SK-N-SH treated with all-trans-retinoic acid at 6 μM for 48 hours (cell line): ENCODE results near the gene FHL1.

ENCODE experiments used
- ATAC-seq: fragments of 200-7000 bp; cut with Tn5 transposase; 3 replicates; pipeline ENCODE4 v1.9.1; 2020; ENCODE audit warnings: mild to moderate bottlenecking, moderate library complexity
- ARNTL ChIP-seq: fragments of 450-650 bp; formaldehyde crosslinking; IDR thresholded peaks from 2 replicates; pipeline ENCODE4 v1.5.0; 2020; ENCODE audit warnings: low read depth, mild to moderate bottlenecking, moderate library complexity, borderline replicate concordance
- BACH2 ChIP-seq: fragments of 250-450 bp; sonication (Bioruptor Pico); IDR thresholded peaks from 2 replicates; pipeline ENCODE4 v1.9.0; 2021; ENCODE audit warnings: mild to moderate bottlenecking, borderline replicate concordance
- CREB5 ChIP-seq: fragments of 250-450 bp; sonication (Bioruptor Pico); IDR thresholded peaks from 2 replicates; pipeline ENCODE4 v1.5.1; 2020; ENCODE audit warnings: low read depth, mild to moderate bottlenecking, moderate library complexity
- CSDC2 ChIP-seq: fragments of 250-450 bp; sonication (Bioruptor Pico); IDR thresholded peaks from 2 replicates; pipeline ENCODE4 v1.5.0; 2020; ENCODE audit warnings: mild to moderate bottlenecking, moderate library complexity
- CSRNP3 ChIP-seq: fragments of 250-450 bp; sonication (Bioruptor Pico); IDR thresholded peaks from 2 replicates; pipeline ENCODE4 v1.5.1; 2021; ENCODE audit warnings: mild to moderate bottlenecking, moderate library complexity
- ESRRG ChIP-seq: fragments of 250-450 bp; sonication (Bioruptor Pico); IDR thresholded peaks from 2 replicates; pipeline ENCODE4 v1.6.1; 2021; ENCODE audit warnings: mild to moderate bottlenecking
- GLIS3 ChIP-seq: fragments of 250-450 bp; sonication (Bioruptor Pico); IDR thresholded peaks from 2 replicates; pipeline ENCODE4 v1.5.0; 2020; ENCODE audit warnings: mild to moderate bottlenecking, moderate library complexity
- ISL1 ChIP-seq: fragments of 250-450 bp; sonication (Bioruptor Pico); IDR thresholded peaks from 2 replicates; pipeline ENCODE4 v2.1.2; 2022; ENCODE audit warnings: mild to moderate bottlenecking, moderate library complexity
- OSR1 ChIP-seq: fragments of 250-450 bp; sonication (Bioruptor Pico); IDR thresholded peaks from 2 replicates; pipeline ENCODE4 v1.8.0; 2022; ENCODE audit warnings: moderate library complexity, mild to moderate bottlenecking, inconsistent platforms
- PATZ1 ChIP-seq: fragments of 250-450 bp; sonication (Bioruptor Pico); IDR thresholded peaks from 2 replicates; pipeline ENCODE4 v1.8.0; 2020; ENCODE audit warnings: mild to moderate bottlenecking, moderate library complexity, borderline replicate concordance
- POU6F1 ChIP-seq: fragments of 250-450 bp; sonication (Bioruptor Pico); IDR thresholded peaks from 2 replicates; pipeline ENCODE4 v1.8.0; 2021; ENCODE audit warnings: low read depth, mild to moderate bottlenecking, moderate library complexity, borderline replicate concordance
- PPARA ChIP-seq: fragments of 250-450 bp; sonication (Bioruptor Pico); IDR thresholded peaks from 2 replicates; pipeline ENCODE4 v1.5.0; 2020; ENCODE audit warnings: mild to moderate bottlenecking, borderline replicate concordance
- RARB ChIP-seq: fragments of 250-450 bp; sonication (Bioruptor Pico); IDR thresholded peaks from 2 replicates; pipeline ENCODE4 v1.8.0; 2021; ENCODE audit warnings: mild to moderate bottlenecking, moderate library complexity
- SNAI2 ChIP-seq: fragments of 250-450 bp; sonication (Bioruptor Pico); IDR thresholded peaks from 2 replicates; pipeline ENCODE4 v1.5.0; 2020; ENCODE audit warnings: mild to moderate bottlenecking, moderate library complexity
- TCF4 ChIP-seq: fragments of 250-450 bp; sonication (Bioruptor Pico); IDR thresholded peaks from 2 replicates; pipeline ENCODE4 v1.8.0; 2021; ENCODE audit warnings: mild to moderate bottlenecking, moderate library complexity, borderline replicate concordance
- TSHZ2 ChIP-seq: fragments of 250-450 bp; sonication (Bioruptor Pico); IDR thresholded peaks from 2 replicates; pipeline ENCODE4 v1.5.0; 2020; ENCODE audit warnings: mild to moderate bottlenecking, moderate library complexity
- ZFP3 ChIP-seq: fragments of 250-450 bp; sonication (Bioruptor Pico); IDR thresholded peaks from 2 replicates; pipeline ENCODE4 v1.5.0; 2020; ENCODE audit warnings: mild to moderate bottlenecking, moderate library complexity
- ZFP30 ChIP-seq: fragments of 450-650 bp; formaldehyde crosslinking; IDR thresholded peaks from 2 replicates; pipeline ENCODE4 v1.5.0; 2022; ENCODE audit warnings: mild to moderate bottlenecking, moderate library complexity
- ZNF565 ChIP-seq: fragments of 450-650 bp; formaldehyde crosslinking; conservative IDR thresholded peaks from 2 replicates; pipeline ENCODE4 v1.5.0; 2020; ENCODE audit warnings: low read depth, mild to moderate bottlenecking, moderate library complexity
- ZNF70 ChIP-seq: fragments of 450-650 bp; formaldehyde crosslinking; IDR thresholded peaks from 2 replicates; pipeline ENCODE4 v1.5.0; 2020; ENCODE audit warnings: mild to moderate bottlenecking, moderate library complexity
- ZNF8 ChIP-seq: fragments of 450-650 bp; formaldehyde crosslinking; IDR thresholded peaks from 2 replicates; pipeline ENCODE4 v1.5.0; 2020; ENCODE audit warnings: mild to moderate bottlenecking, moderate library complexity

Gene FHL1

GRCh38 chrX:136209016-136209738 lies 61.8 kb downstream of the FHL1 start:
- TF ChIP-seq ISL1 (CRISPR knock-in tag): no peak
- no peak for TF ChIP-seq OSR1 (CRISPR knock-in tag)
- TF ChIP-seq ZFP3: no peak
- no peak for TF ChIP-seq GLIS3
- TF ChIP-seq PATZ1 (CRISPR knock-in tag): no peak
- TF ChIP-seq ARNTL (CRISPR knock-in tag): no peak
- no peak for TF ChIP-seq TCF4 (CRISPR knock-in tag)
- TF ChIP-seq, all 23 proteins: peak for 0
- peak; percentile 85 for ATAC-seq

GRCh38 chrX:136209751-136210150 lies 62.4 kb downstream of the FHL1 start:
- no peak for TF ChIP-seq ESRRG
- no peak for TF ChIP-seq ZNF565 (CRISPR knock-in tag)
- TF ChIP-seq SNAI2: no peak
- TF ChIP-seq TCF4 (CRISPR knock-in tag): no peak
- TF ChIP-seq ZFP3: no peak
- no peak for TF ChIP-seq POU6F1
- TF ChIP-seq CSRNP3: no peak
- no peak for TF ChIP-seq BACH2 (CRISPR knock-in tag)
- TF ChIP-seq ZNF70 (CRISPR knock-in tag): no peak
- no peak for TF ChIP-seq ZFP30 (CRISPR knock-in tag)
- TF ChIP-seq ZNF8 (CRISPR knock-in tag): no peak
- no peak for TF ChIP-seq CREB5
- no peak for TF ChIP-seq GLIS3
- no peak for TF ChIP-seq ISL1 (CRISPR knock-in tag)
- no peak for TF ChIP-seq OSR1 (CRISPR knock-in tag)
- TF ChIP-seq, all 23 proteins: peak for 0
- no peak for ATAC-seq

- no peak for ATAC-seq
- TF ChIP-seq POU6F1 (no peak), SNAI2 (no peak), CSRNP3 (no peak), CSDC2 (CRISPR knock-in tag) (no peak), GLIS3 (no peak), ESRRG (no peak), ZNF8 (CRISPR knock-in tag) (no peak), ZNF565 (CRISPR knock-in tag) (no peak), CREB5 (no peak), TSHZ2 (CRISPR knock-in tag) (no peak), PPARA (no peak), RARB (CRISPR knock-in tag) (no peak), ZFP30 (CRISPR knock-in tag) (no peak), TCF4 (CRISPR knock-in tag) (no peak), OSR1 (CRISPR knock-in tag) (no peak), ZNF70 (CRISPR knock-in tag) (no peak), ISL1 (CRISPR knock-in tag) (no peak), ZFP3 (no peak)
Measured at GRCh38 chrX:136210243-136210642, 62.9 kb downstream of the FHL1 start.
